Measurements from ENCODE around the gene ASB10.

- TF ChIP-seq EHMT2 (IDR thresholded peaks at IDR 0.05; ENCODE audit: low read depth) (no peak), CTCF (IDR thresholded peaks at IDR 0.05) (no peak), CBX2 (IDR thresholded peaks at IDR 0.05; ENCODE audit: borderline replicate concordance, low read depth) (no peak), HOXA7 (CRISPR knock-in tag; IDR thresholded peaks at IDR 0.05) (no peak), POLR2A (IDR thresholded peaks at IDR 0.05; ENCODE audit: low read length) (no peak), PHF8 (IDR thresholded peaks at IDR 0.05; ENCODE audit: borderline replicate concordance, low read depth) (no peak), JUN (IDR thresholded peaks at IDR 0.05) (no peak), MYC (IDR thresholded peaks at IDR 0.05; ENCODE audit: borderline replicate concordance, low read length) (no peak), TP53 (CRISPR knock-in tag; IDR thresholded peaks at IDR 0.05) (no peak), HDAC2 (IDR thresholded peaks at IDR 0.05) (no peak)
Measured at GRCh38 chr7:151178831-151179230, 8.2 kb downstream of the ASB10 start.

Measured in A549 (cell line).